K562 (cell line): ENCODE results near the gene PITPNM1. TPM values are rescaled to one million over a fixed set of nuclear protein-coding genes. Genes with fewer than 3 reads are reported as not detected.

Source experiments
- ATAC-seq: fragments of 200-7000 bp; cut with Tn5 transposase; 3 replicates; pipeline ENCODE4 v1.9.1; 2020; ENCODE audit warnings: moderate library complexity
- BruUV-seq: library from RNA; stranded (reverse); fragments of 400-500 nt; replicated peaks from 2 replicates; lab custom pipeline; 2021; lab: Mats Ljungman, UMichigan
- CTCF ChIA-PET: fragments of 300-600 bp; formaldehyde crosslinking; extraction: SDS; loops from one replicate; lab custom pipeline; 2021; ENCODE audit warnings: low intra/inter-chr PET ratio; lab: Yijun Ruan, JAX
- POLR2A ChIA-PET: fragments of 300-600, 350-650 bp; sonication (Branson Sonifier 250); formaldehyde crosslinking; extraction: SDS; loops from one replicate; lab custom pipeline; 2021; ENCODE audit warnings: antibody characterized with exemption, inconsistent platforms; lab: Yijun Ruan, JAX
- DNase-seq, 4 experiments: peaks; one replicate each; pipeline versions ENCODE4 v3.0.0 to v3.0.0-alpha.2; 2011 to 2018; ENCODE audit warnings: low spot score in 3 of 4, mixed read lengths in 3 of 4; ENCODE audit errors: extremely low read depth in 1 of 4
- FAIRE-seq: peaks from 2 replicates; lab custom pipeline; 2011; peaks lifted over from hg19 to GRCh38; lab: Jason Lieb, UNC
- H2AFZ ChIP-seq: 2 replicates; pipeline ENCODE4 v1.6.0; 2011; ENCODE audit warnings: low read depth, low read length, control low read depth, inconsistent platforms
- H3K27ac ChIP-seq: fragments of 200-600 bp; 3 replicates; pipeline ENCODE4 v1.8.0; 2011; ENCODE audit warnings: low read depth, mild to moderate bottlenecking, control low read depth, inconsistent platforms, low read length, moderate library complexity, mixed read lengths; ENCODE audit errors: extremely low read depth
- H3K27me3 ChIP-seq, 2 experiments: fragments of 300-600 bp in 1 of 2; 2 replicates in 1 of 2; 3 replicates in 1 of 2; pipeline versions ENCODE4 v1.6.0 to v1.8.0; 2011; ENCODE audit warnings: inconsistent platforms in 2 of 2, low read length in 2 of 2, mild to moderate bottlenecking in 1 of 2, mixed read lengths in 1 of 2, moderate library complexity in 1 of 2; ENCODE audit not compliant: control insufficient read depth in 2 of 2, insufficient read depth in 2 of 2
- H3K36me3 ChIP-seq: fragments of 300-600 bp; 3 replicates; pipeline ENCODE4 v1.8.0; 2011; ENCODE audit warnings: mild to moderate bottlenecking, low read length, inconsistent platforms; ENCODE audit not compliant: control insufficient read depth, insufficient read depth
- H3K4me1 ChIP-seq, 2 experiments: fragments of 200-600 bp in 1 of 2; replicated peaks in 1 of 2; 2 replicates in 1 of 2; 3 replicates in 1 of 2; pipeline versions ENCODE4 v1.5.1 to v1.8.0; 2011; ENCODE audit warnings: inconsistent platforms in 2 of 2, low read length in 2 of 2, mild to moderate bottlenecking in 1 of 2, mixed read lengths in 1 of 2, moderate library complexity in 1 of 2; ENCODE audit not compliant: control insufficient read depth in 2 of 2, insufficient read depth in 2 of 2
- H3K4me2 ChIP-seq: 2 replicates; pipeline ENCODE4 v1.6.1; 2011; ENCODE audit warnings: low read length, control low read depth, inconsistent platforms, mixed read lengths; ENCODE audit not compliant: insufficient read depth
- H3K4me3 ChIP-seq: fragments of 200-600 bp; sonication (generic), shearing (Covaris generic); 2 replicates; pipeline ENCODE4 v1.5.1; 2016; ENCODE audit warnings: control low read depth, inconsistent platforms
- H3K79me2 ChIP-seq: fragments of 200-600 bp; 3 replicates; pipeline ENCODE4 v1.8.0; 2011; ENCODE audit warnings: low read length, inconsistent platforms; ENCODE audit not compliant: control insufficient read depth, insufficient read depth
- H3K9ac ChIP-seq, 2 experiments: 2 replicates each; pipeline versions ENCODE4 v1.6.0 to v1.6.1; 2011; ENCODE audit warnings: low read depth in 2 of 2, low read length in 2 of 2, control low read depth in 1 of 2, inconsistent platforms in 1 of 2, mild to moderate bottlenecking in 1 of 2, mixed read lengths in 1 of 2; ENCODE audit not compliant: insufficient read depth in 1 of 2
- H3K9me1 ChIP-seq: one replicate; pipeline ENCODE4 v1.6.0; 2011; ENCODE audit warnings: inconsistent platforms, mild to moderate bottlenecking, low read length, moderate library complexity; ENCODE audit not compliant: control insufficient read depth, insufficient read depth
- H3K9me3 ChIP-seq: replicated peaks from 2 replicates; pipeline ENCODE4 v1.5.1; 2011; ENCODE audit warnings: low read depth, low read length, inconsistent platforms; ENCODE audit not compliant: control insufficient read depth, insufficient read depth
- H4K20me1 ChIP-seq: replicated peaks from 2 replicates; pipeline ENCODE4 v1.6.1; 2011; ENCODE audit warnings: low read length, inconsistent platforms, mixed read lengths; ENCODE audit not compliant: control insufficient read depth, insufficient read depth
- ELF4 ChIP-seq: fragments of 450-650 bp; formaldehyde crosslinking; IDR thresholded peaks from 2 replicates; pipeline ENCODE4 v1.4.0; 2022; ENCODE audit warnings: missing genetic modification characterization
- FOXP1 ChIP-seq: sonication (generic); formaldehyde crosslinking; IDR thresholded peaks from 2 replicates; pipeline ENCODE4 v1.8.0; 2022; ENCODE audit warnings: mild to moderate bottlenecking, missing genetic modification reagents
- HNRNPUL1 ChIP-seq: fragments of 200-400 bp; formaldehyde crosslinking; IDR thresholded peaks from 2 replicates; pipeline ENCODE4 v1.6.1; 2017; ENCODE audit warnings: low read length
- KDM2B ChIP-seq: fragments of 250-450 bp; sonication (Bioruptor Pico); IDR thresholded peaks from 2 replicates; pipeline ENCODE4 v1.8.0; 2021; ENCODE audit warnings: mild to moderate bottlenecking, moderate library complexity
- NELFE ChIP-seq: IDR thresholded peaks from 2 replicates; pipeline ENCODE4 v1.6.1; 2011; ENCODE audit warnings: mild to moderate bottlenecking; ENCODE audit not compliant: insufficient read depth, insufficient read length
- NFIC ChIP-seq: fragments of 450-650 bp; IDR thresholded peaks from 2 replicates; pipeline ENCODE4 v1.6.1; 2017; ENCODE audit warnings: mild to moderate bottlenecking, inconsistent platforms
- SMARCA4 ChIP-seq: fragments of 450-650 bp; IDR thresholded peaks from 2 replicates; pipeline ENCODE4 v1.6.1; 2016
- TOE1 ChIP-seq, 2 experiments: fragments of 450-650 bp in 1 of 2; sonication (generic) in 1 of 2; formaldehyde crosslinking in 1 of 2; IDR thresholded peaks; 2 replicates each; pipeline versions ENCODE4 v1.7.1 to v1.8.0; 2016 to 2022; ENCODE audit warnings: borderline replicate concordance in 2 of 2, mild to moderate bottlenecking in 2 of 2, antibody characterized with exemption in 1 of 2, inconsistent platforms in 1 of 2, low read depth in 1 of 2, missing genetic modification reagents in 1 of 2, moderate library complexity in 1 of 2
- XRCC4 ChIP-seq: IDR thresholded peaks from one replicate; pipeline ENCODE4 v1.6.1; 2011; ENCODE audit not compliant: insufficient read depth, insufficient read length; ENCODE audit errors: extremely low read depth
- ZFPM2 ChIP-seq: fragments of 250-450 bp; sonication (Bioruptor Pico); IDR thresholded peaks from 2 replicates; pipeline ENCODE4 v1.5.1; 2022; ENCODE audit warnings: mild to moderate bottlenecking
- WGBS: fragments of 100-300 bp; shearing (Covaris generic); methylation state at CpG from one replicate; pipeline ENCODE4 v1.1.6; 2016; ENCODE audit warnings: low coverage, mixed read lengths; ENCODE audit not compliant: insufficient coverage; ENCODE audit errors: missing lambda C conversion rate; 5-methylcytosine and 5-hydroxymethylcytosine counted together
- in situ Hi-C: fragments of 300-500 bp; cut with MboI; formaldehyde crosslinking; loops from 4 replicates; pipeline ENCODE4 v1.15.0; 2018; ENCODE audit warnings: inconsistent platforms, mixed read lengths
- intact Hi-C: fragments of 100-400 bp; cut with micrococcal nuclease; formaldehyde crosslinking; loops from 2 replicates; pipeline ENCODE4 v1.14.2; 2022
- polyA plus RNA-seq, 8 experiments: library from polyadenylated mRNA; depleted of rRNA in 4 of 8; stranded (reverse) in 5 of 8; unstranded in 3 of 8; fragments of >200 nt; fragmentation: Nextera tagmentation in 2 of 8; fragmentation: Illumina TruSeq in 1 of 8; extraction: Ambion mirVana in 2 of 8; extraction: Trizol in 1 of 8; gene quantifications; 2 replicates each; pipeline versions ENCODE4 v1.2.1 to v1.2.3, GENCODE V29; 2011 to 2014; ENCODE audit warnings: inconsistent platforms in 1 of 8, missing spikeins in 1 of 8
- total RNA-seq, 7 experiments: library from RNA; depleted of rRNA in 6 of 7; stranded (reverse); fragments of >200 nt in 6 of 7; fragmentation: Illumina TruSeq in 2 of 7; extraction: Trizol in 2 of 7; gene quantifications; 2 replicates each; pipeline versions ENCODE4 v1.2.1 to v1.2.3, GENCODE V29; 2011 to 2021; ENCODE audit warnings: low replicate concordance in 1 of 7
- TF ChIP-seq, protein P1 (sequence below), 3 experiments: IDR thresholded peaks in 2 of 3; conservative IDR thresholded peaks in 1 of 3; 2 replicates each; pipeline ENCODE4 v1.5.1; 2011 to 2012; ENCODE audit warnings: low read length in 3 of 3, mild to moderate bottlenecking in 3 of 3, control low read depth in 2 of 3, improper control_type of control experiment in 1 of 3, inconsistent platforms in 1 of 3, low read depth in 1 of 3, mixed read lengths in 1 of 3, moderate library complexity in 1 of 3; ENCODE audit not compliant: insufficient read depth in 2 of 3

PITPNM1 gene
- total and polyA plus RNA-seq, 9 of the 15 experiments (the other 6 are each of a cell fraction or from before 2014, with no cell fraction given): 0.11 to 53.7 (median 16.0) TPM

DNA sequence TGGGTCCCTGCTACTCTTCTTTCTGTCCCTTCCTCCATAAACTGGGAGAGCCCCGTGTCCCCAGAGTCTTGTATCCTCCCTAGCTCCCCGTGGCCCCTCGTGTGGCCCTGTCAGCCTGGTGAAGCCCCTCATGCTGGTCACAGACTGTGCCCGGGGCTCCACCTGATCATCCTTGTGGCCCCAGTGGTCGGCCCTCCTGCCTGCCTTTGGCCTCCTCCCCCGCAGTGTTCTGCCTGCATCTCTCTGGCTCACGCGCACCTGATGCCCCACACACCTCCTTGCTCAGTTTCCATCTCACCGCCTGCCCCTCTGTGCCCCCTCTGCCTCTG lies 19.3 kb upstream of the PITPNM1 start:
- DNase-seq: no peak
- H3K27ac ChIP-seq: no peak overlapping the region
- no peaks in the 10 kb centered on the region for H3K36me3 ChIP-seq
- no peaks in the 10 kb centered on the region for H3K9me1 ChIP-seq
- peaks cover 3 to 36% of the 10 kb centered on the region in 2 experiments; a peak in 4 of 5 replicates for H3K4me1 ChIP-seq
- no peak overlapping the region for H3K4me2 ChIP-seq
- peaks cover 2 to 27% of the 10 kb centered on the region in 2 experiments; a peak in 4 of 5 replicates for H3K27me3 ChIP-seq
- H3K9ac ChIP-seq: peak overlapping the region in 1 of 2 experiments; percentile 65; a peak in 2 of 4 replicates
- H4K20me1 ChIP-seq: 0 out of 2 replicates have a peak, but pooled peaks cover 3% of the 10 kb centered on the region
- TF ChIP-seq SMARCA4 (no peak), TOE1 (IDR thresholded peaks at IDR 0.05; ENCODE audit: borderline replicate concordance) (no peak), TOE1 (CRISPR knock-in tag; IDR thresholded peaks at IDR 0.05; ENCODE audit: borderline replicate concordance, low read depth) (no peak), ZFPM2 (no peak), FOXP1 (CRISPR knock-in tag) (no peak), NELFE (no peak), HNRNPUL1 (no peak), KDM2B (CRISPR knock-in tag) (no peak), XRCC4 (no peak), NFIC (no peak), ELF4 (CRISPR knock-in tag) (no peak)
- TF ChIP-seq, protein P1, sequence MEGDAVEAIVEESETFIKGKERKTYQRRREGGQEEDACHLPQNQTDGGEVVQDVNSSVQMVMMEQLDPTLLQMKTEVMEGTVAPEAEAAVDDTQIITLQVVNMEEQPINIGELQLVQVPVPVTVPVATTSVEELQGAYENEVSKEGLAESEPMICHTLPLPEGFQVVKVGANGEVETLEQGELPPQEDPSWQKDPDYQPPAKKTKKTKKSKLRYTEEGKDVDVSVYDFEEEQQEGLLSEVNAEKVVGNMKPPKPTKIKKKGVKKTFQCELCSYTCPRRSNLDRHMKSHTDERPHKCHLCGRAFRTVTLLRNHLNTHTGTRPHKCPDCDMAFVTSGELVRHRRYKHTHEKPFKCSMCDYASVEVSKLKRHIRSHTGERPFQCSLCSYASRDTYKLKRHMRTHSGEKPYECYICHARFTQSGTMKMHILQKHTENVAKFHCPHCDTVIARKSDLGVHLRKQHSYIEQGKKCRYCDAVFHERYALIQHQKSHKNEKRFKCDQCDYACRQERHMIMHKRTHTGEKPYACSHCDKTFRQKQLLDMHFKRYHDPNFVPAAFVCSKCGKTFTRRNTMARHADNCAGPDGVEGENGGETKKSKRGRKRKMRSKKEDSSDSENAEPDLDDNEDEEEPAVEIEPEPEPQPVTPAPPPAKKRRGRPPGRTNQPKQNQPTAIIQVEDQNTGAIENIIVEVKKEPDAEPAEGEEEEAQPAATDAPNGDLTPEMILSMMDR (IDR thresholded peaks at IDR 0.05 in 2 of 3, conservative IDR thresholded peaks at IDR 0.05 in 1 of 3; ENCODE audit: insufficient read depth in 2 of 3, low read depth in 1 of 3, low read length in 3 of 3): no peak
- ChIA-PET CTCF (no interaction called here), POLR2A (interaction anchor here (1.0 kb wide), 1 partner anchor 14 kb away, joined by 3 read pairs; no protein-coding TSS in a partner anchor)
- FAIRE-seq: no peak
- no peak overlapping the region for H2AFZ ChIP-seq
- in situ Hi-C loops: no loop called here
- H3K79me2 ChIP-seq: no peaks in the 10 kb centered on the region
- 7% methylated on average over 7 of the region's 9 CpGs for whole genome bisulfite sequencing
- no TSS peak for BruUV-seq
- ATAC-seq: no peak
- intact Hi-C loops: no loop called here
- no peak overlapping the region for H3K4me3 ChIP-seq
- H3K9me3 ChIP-seq: no peaks in the 10 kb centered on the region
